ENCODE measurements around the gene CLK3. TPM values are rescaled to one million over a fixed set of nuclear protein-coding genes. Genes with fewer than 3 reads are reported as not detected.

CLK3 gene
- total and polyA plus RNA-seq, 2 of the 8 experiments (the other 6 are each of a cell fraction or from before 2014, with no cell fraction given): 43.5 to 67.3 TPM

DNA sequence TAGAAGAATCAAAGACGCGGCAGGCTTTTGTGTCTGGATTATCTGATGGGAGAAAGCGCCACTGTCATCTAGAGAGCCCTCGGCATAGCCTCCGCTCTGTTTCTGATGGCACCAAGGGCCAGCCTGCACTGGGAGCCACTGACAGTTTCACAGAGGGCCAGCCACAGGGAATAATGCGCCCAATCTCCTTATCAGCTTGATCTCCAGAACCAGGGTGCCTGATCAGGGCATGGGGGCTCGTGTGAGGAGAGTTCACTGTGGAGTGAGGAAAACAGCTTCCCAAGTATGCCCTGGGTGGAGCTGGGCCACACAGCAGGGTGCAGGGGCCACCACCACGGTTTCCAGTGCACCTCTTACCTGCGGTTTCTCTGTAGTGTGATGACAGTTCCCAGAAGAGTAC, 29.8 kb upstream of the CLK3 start:
- Histone ChIP-seq H3K23me2 (ENCODE audit: low read depth, low read length) (no peaks in the 10 kb centered on the region), H3K9ac (replicated peaks in 1 of 4; ENCODE audit: extremely low read depth in 1 of 4, low read depth in 3 of 4, low read length in 3 of 4) (no peak overlapping the region), H3K27me3 (replicated peaks in 1 of 4; ENCODE audit: control insufficient read depth in 3 of 4, extremely low read depth in 1 of 4, insufficient read depth in 3 of 4, low read length in 3 of 4) (no peaks in the 10 kb centered on the region), H2BK20ac (ENCODE audit: low read length) (no peak overlapping the region), H2BK12ac (ENCODE audit: low read depth, low read length) (no peak overlapping the region), H2AFZ (ENCODE audit: low read length) (no peak overlapping the region), H2BK120ac (replicated peaks; ENCODE audit: low read depth, low read length) (no peak overlapping the region), H2AK5ac (ENCODE audit: low read depth, low read length) (no peak overlapping the region), H4K8ac (ENCODE audit: extremely low read depth, insufficient read depth, low read length) (no peak overlapping the region), H3K4me3 (ENCODE audit: extremely low read depth in 1 of 4, insufficient read depth in 2 of 4, low read depth in 3 of 4, low read length in 4 of 4) (no peak overlapping the region), H3K79me2 (ENCODE audit: control insufficient read depth in 1 of 2, insufficient read depth in 2 of 2, low read length in 2 of 2) (peaks cover 0 to 10% of the 10 kb centered on the region in 2 experiments; a peak in 1 of 4 replicates), H3K9me3 (ENCODE audit: insufficient read depth in 2 of 2, low read depth in 1 of 2, low read length in 1 of 2) (no peaks in the 10 kb centered on the region), H3K23ac (ENCODE audit: insufficient read length) (no peak overlapping the region), H2BK5ac (ENCODE audit: low read depth, low read length) (no peak overlapping the region), H3K79me1 (ENCODE audit: low read depth, low read length) (0 out of 2 replicates have a peak, but pooled peaks cover 10% of the 10 kb centered on the region), H3K4me1 (replicated peaks in 1 of 4; ENCODE audit: control insufficient read depth in 3 of 4, insufficient read depth in 4 of 4, low read length in 3 of 4) (peaks cover 0 to 6% (median 5%) of the 10 kb centered on the region in 4 experiments; a peak in 3 of 7 replicates), H3K14ac (ENCODE audit: insufficient read length) (no peak overlapping the region), H4K5ac (ENCODE audit: insufficient read length, low read depth, low read length) (no peak overlapping the region), H3K4ac (replicated peaks; ENCODE audit: insufficient read length, low read depth, low read length) (no peak overlapping the region), H3K36me3 (ENCODE audit: control insufficient read depth in 2 of 4, insufficient read depth in 4 of 4, low read length in 3 of 4) (peaks cover 14 to 46% (median 31%) of the 10 kb centered on the region in 4 experiments), H4K91ac (replicated peaks; ENCODE audit: insufficient read length, low read length) (no peak overlapping the region), H3K56ac (replicated peaks; ENCODE audit: insufficient read length, low read depth, low read length) (no peak overlapping the region), H3K27ac (ENCODE audit: low read depth, low read length) (no peak overlapping the region), H2BK15ac (ENCODE audit: low read length) (no peak overlapping the region), H3K18ac (ENCODE audit: extremely low read depth, low read length) (no peak overlapping the region), H3K4me2 (ENCODE audit: insufficient read depth in 1 of 2, low read depth in 2 of 2, low read length in 2 of 2) (no peak overlapping the region), H4K20me1 (replicated peaks in 1 of 2; ENCODE audit: control insufficient read depth in 1 of 2, insufficient read depth in 2 of 2, low read length in 2 of 2) (peaks cover 8 to 20% of the 10 kb centered on the region in 2 experiments)
- FAIRE-seq (no peak), DNase-seq (ENCODE audit: low read depth in 1 of 2, low spot score in 2 of 2) (no peak)
- WGBS, 2 experiments (ENCODE audit: extremely low coverage in 1 of 2, insufficient coverage in 1 of 2, insufficient read length in 1 of 2, insufficient replicate concordance in 2 of 2, low coverage in 1 of 2, low lambda C conversion rate in 2 of 2, missing lambda C conversion rate in 1 of 2): 96% methylated on average over 8 of the region's 9 CpGs; no CpG with 5 or more reads in 1 of the 2 experiments
- TF ChIP-seq HDAC6 (IDR thresholded peaks at IDR 0.05; ENCODE audit: low read depth, low read length): no peak
- no peak for TF ChIP-seq CREB1 (IDR thresholded peaks at IDR 0.05)
- no peak for TF ChIP-seq GABPA (IDR thresholded peaks at IDR 0.05; ENCODE audit: borderline replicate concordance, insufficient read depth, low read length)
- no peak for TF ChIP-seq RFX5 (IDR thresholded peaks at IDR 0.05; ENCODE audit: borderline replicate concordance, low read depth, low read length)
- CTCF ChIA-PET (ENCODE audit: partially characterized antibody): interaction anchor here (1.0 kb wide), 1 partner anchor 10 kb away, joined by 3 read pairs; no protein-coding TSS in a partner anchor
- POLR2A ChIA-PET (ENCODE audit: partially characterized antibody): interaction anchor here (2.6 kb wide), 1 partner anchor 12 kb away, joined by 12 read pairs; no protein-coding TSS in a partner anchor

Data from H1 (cell line).